ENCODE results near the gene ERCC2. TPM values are rescaled to one million over a fixed set of nuclear protein-coding genes. Genes with fewer than 3 reads are reported as not detected.
A peak's percentile ranks its signal among the peaks of the same experiment; 100 is the strongest.

The ERCC2 gene
- total RNA-seq, 1 experiment from 2014 or later = 102 TPM

DNA sequence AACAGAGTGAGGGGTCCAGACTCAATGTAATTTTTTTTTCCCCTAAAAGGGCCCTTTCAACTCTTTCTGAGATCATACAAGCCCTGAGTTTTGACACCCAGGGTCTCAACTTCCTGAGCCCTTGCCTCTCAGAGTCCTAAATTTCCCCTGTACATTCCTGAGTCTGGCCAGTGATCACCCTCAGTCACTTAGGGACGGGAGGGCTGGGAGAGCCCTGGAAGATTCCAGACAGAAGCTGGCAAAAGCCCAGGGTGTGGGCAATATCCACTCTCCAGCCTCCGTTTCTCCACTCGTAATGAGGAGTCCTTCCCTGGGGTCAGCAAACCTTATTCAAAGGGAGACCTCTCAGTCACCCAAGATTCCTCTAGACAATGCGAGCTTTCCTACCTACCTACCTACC is 32.9 kb upstream of the ERCC2 start (continued):
- TF ChIP-seq EMX1 (CRISPR knock-in tag; IDR thresholded peaks at IDR 0.05) (no peak), ARID4B (CRISPR knock-in tag; IDR thresholded peaks at IDR 0.05; ENCODE audit: borderline replicate concordance) (no peak), ZNF671 (CRISPR knock-in tag; IDR thresholded peaks at IDR 0.05) (no peak), ZNF396 (CRISPR knock-in tag; IDR thresholded peaks at IDR 0.05; ENCODE audit: borderline replicate concordance) (no peak), PRRX2 (CRISPR knock-in tag; IDR thresholded peaks at IDR 0.05) (no peak), CBFB (CRISPR knock-in tag; IDR thresholded peaks at IDR 0.05; ENCODE audit: low read depth) (no peak), ESRRA (CRISPR knock-in tag; IDR thresholded peaks at IDR 0.05; ENCODE audit: borderline replicate concordance) (no peak)

DNA sequence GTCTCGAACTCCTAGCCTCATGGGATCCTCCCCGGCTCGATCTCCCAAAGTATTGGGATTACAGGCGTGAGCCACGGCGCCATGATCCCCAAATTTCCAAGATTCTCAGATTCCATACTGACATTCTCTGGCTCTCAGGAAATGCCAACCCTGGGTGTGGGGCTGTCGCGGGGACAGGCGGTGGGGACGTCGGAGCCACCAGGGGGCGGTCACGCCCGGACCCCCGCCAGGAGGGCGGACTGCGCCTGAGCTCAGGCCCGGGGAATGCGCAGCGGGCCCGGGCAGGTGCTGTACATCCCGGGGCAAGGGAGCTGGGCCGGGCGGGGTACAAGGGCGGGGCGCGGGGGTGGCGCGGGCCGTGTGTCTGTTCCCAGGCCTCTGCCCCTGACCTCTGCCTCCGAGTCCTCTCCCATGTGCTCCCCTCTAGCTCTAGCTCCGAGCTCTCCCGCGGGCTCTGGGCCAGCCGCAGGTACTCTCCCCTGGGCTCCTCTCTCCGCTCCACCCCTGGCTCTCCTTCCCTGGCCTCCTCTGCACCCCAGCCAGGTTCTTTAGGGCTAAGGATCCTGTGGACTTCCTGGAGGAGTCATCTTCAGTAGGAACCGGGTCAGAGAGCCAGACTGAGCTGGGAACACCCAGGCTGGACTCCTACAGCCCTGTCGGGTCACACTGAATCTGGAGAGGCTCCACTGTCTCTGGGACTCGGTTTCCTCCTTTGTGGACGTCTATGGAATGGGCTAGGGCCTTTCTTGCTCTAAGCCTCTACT is 32.1 kb upstream of the ERCC2 start:
- ATAC-seq = peak; percentile 12
- Mint-ChIP-seq H3K9me3 (no peaks in the 10 kb centered on the region), H3K4me3 (peak overlapping the region; percentile 96), H3K4me1 (peaks cover 31% of the 10 kb centered on the region), H3K27ac (no peak overlapping the region), H3K27me3 (ENCODE audit: low read depth) (peaks cover 24% of the 10 kb centered on the region), H3K36me3 (no peaks in the 10 kb centered on the region; the same call in 1 of the 2 replicates)
- ChIA-PET CTCF (interaction anchor here (0.5 to 5.9 kb wide), 43 partner anchors 7 to 315 kb away, joined by 3 to 67 read pairs (median 6); partner anchors contain the start of genes BLOC1S3, ERCC1, ERCC2 and FOSB), POLR2A (interaction anchor here (0.6 to 1.7 kb wide), 4 partner anchors 26 to 62 kb away, joined by 3 to 9 read pairs (median 4); partner anchors contain the start of genes ERCC2 and KLC3)
- peak; percentile 24; the same call in 1 of the 2 replicates for TF ChIP-seq USF1 (CRISPR knock-in tag; IDR thresholded peaks at IDR 0.05)
- TF ChIP-seq ZNF423 (CRISPR knock-in tag; IDR thresholded peaks at IDR 0.05) = peak; percentile 77
- TF ChIP-seq, protein P1, sequence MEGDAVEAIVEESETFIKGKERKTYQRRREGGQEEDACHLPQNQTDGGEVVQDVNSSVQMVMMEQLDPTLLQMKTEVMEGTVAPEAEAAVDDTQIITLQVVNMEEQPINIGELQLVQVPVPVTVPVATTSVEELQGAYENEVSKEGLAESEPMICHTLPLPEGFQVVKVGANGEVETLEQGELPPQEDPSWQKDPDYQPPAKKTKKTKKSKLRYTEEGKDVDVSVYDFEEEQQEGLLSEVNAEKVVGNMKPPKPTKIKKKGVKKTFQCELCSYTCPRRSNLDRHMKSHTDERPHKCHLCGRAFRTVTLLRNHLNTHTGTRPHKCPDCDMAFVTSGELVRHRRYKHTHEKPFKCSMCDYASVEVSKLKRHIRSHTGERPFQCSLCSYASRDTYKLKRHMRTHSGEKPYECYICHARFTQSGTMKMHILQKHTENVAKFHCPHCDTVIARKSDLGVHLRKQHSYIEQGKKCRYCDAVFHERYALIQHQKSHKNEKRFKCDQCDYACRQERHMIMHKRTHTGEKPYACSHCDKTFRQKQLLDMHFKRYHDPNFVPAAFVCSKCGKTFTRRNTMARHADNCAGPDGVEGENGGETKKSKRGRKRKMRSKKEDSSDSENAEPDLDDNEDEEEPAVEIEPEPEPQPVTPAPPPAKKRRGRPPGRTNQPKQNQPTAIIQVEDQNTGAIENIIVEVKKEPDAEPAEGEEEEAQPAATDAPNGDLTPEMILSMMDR (IDR thresholded peaks at IDR 0.05) = peak; percentile 68
- TF ChIP-seq HMGXB4 (CRISPR knock-in tag; IDR thresholded peaks at IDR 0.05) = peak; percentile 66; the same call in 1 of the 2 replicates
- peak; percentile 30; the same call in 1 of the 2 replicates for TF ChIP-seq MAX (CRISPR knock-in tag; IDR thresholded peaks at IDR 0.05)
- no peak for TF ChIP-seq ZNF263 (CRISPR knock-in tag; IDR thresholded peaks at IDR 0.05; ENCODE audit: low read depth)
- no peak for TF ChIP-seq KAT7 (CRISPR knock-in tag; IDR thresholded peaks at IDR 0.05; ENCODE audit: borderline replicate concordance)
- DNase-seq (ENCODE audit: low spot score) = peak; percentile 78
